ENCODE measurements around the gene USP6. TPM values are rescaled to one million over a fixed set of nuclear protein-coding genes. Genes with fewer than 3 reads are reported as not detected.
"Not testable (repeated sequence)": the region's sequence is repeated elsewhere in the genome, so short reads cannot be mapped to it uniquely, and the experiment has no call there.

Gene USP6
- total RNA-seq, 1 donor from 2014 or later, result 0.20 TPM

GRCh38 chr17:5135726-5136579 is 20.1 kb downstream of the USP6 start:
- no peak for DNase-seq

GRCh38 chr17:5136580-5137412 is 21.0 kb downstream of the USP6 start:
- DNase-seq, result not testable (repeated sequence)

- not testable (repeated sequence) for DNase-seq
These were observed 21.8 kb downstream of the USP6 start for GRCh38 chr17:5137511-5138197.

- DNase-seq, result not testable (repeated sequence)
These were observed 22.3 kb downstream of the USP6 start for GRCh38 chr17:5138198-5138544.

GRCh38 chr17:5138616-5139457 is 23.0 kb downstream of the USP6 start:
- no peak for DNase-seq

- DNase-seq, result no peak
These were observed 23.6 kb downstream of the USP6 start for GRCh38 chr17:5139458-5139732.

- not testable (repeated sequence) for DNase-seq
These were observed 27.0 kb downstream of the USP6 start for GRCh38 chr17:5142877-5143276.

GRCh38 chr17:5146122-5146521 is 30.3 kb downstream of the USP6 start:
- DNase-seq, result not testable (repeated sequence)

- DNase-seq, result not testable (repeated sequence)
These were observed 44.9 kb downstream of the USP6 start for GRCh38 chr17:5160702-5161101.

GRCh38 chr17:5161793-5162192 is 46.0 kb downstream of the USP6 start:
- not testable (repeated sequence) for DNase-seq

- no peak for DNase-seq
These were observed 48.6 kb downstream of the USP6 start for GRCh38 chr17:5164436-5164835.

- DNase-seq, result not testable (repeated sequence)
These were observed 50.1 kb downstream of the USP6 start for GRCh38 chr17:5165791-5166564.

- not testable (repeated sequence) for DNase-seq
These were observed 59.2 kb downstream of the USP6 start for GRCh38 chr17:5175027-5175426.

- DNase-seq, result no peak
These were observed 63.2 kb downstream of the USP6 start for GRCh38 chr17:5179003-5179402.

GRCh38 chr17:5181509-5182305 is 65.9 kb downstream of the USP6 start:
- DNase-seq, result no peak

GRCh38 chr17:5182597-5183409 is 67.0 kb downstream of the USP6 start:
- no peak for DNase-seq

- no peak for DNase-seq
These were observed 67.6 kb downstream of the USP6 start for GRCh38 chr17:5183410-5183793.

- DNase-seq, result no peak
These were observed 68.5 kb downstream of the USP6 start for GRCh38 chr17:5184288-5184687.
